DMS79 (cell line): ENCODE results near the gene SEC23IP.

Experiments used
- DNase-seq: peaks from one replicate; lab custom pipeline; 2025; lab: John Stamatoyannopoulos, UW

SEC23IP gene

GRCh38 chr10:119940487-119940886 is 48.0 kb downstream of the SEC23IP start:
- DNase-seq, result no peak

- DNase-seq, result no peak
These were observed 50.4 kb downstream of the SEC23IP start for GRCh38 chr10:119942973-119943372.

GRCh38 chr10:119945805-119946204 is 53.3 kb downstream of the SEC23IP start:
- no peak for DNase-seq

GRCh38 chr10:119947300-119947699 is 54.8 kb downstream of the SEC23IP start:
- no peak for DNase-seq

- no peak for DNase-seq
These were observed 64.9 kb downstream of the SEC23IP start for GRCh38 chr10:119957451-119957850.

- DNase-seq, result no peak
These were observed 70.3 kb downstream of the SEC23IP start for GRCh38 chr10:119962837-119963236.

GRCh38 chr10:119967066-119967465 is 74.5 kb downstream of the SEC23IP start:
- no peak for DNase-seq

- DNase-seq, result no peak
These were observed 77.1 kb downstream of the SEC23IP start for GRCh38 chr10:119969609-119970008.

GRCh38 chr10:119970107-119970506 is 77.6 kb downstream of the SEC23IP start:
- no peak for DNase-seq

- no peak for DNase-seq
These were observed 78.4 kb downstream of the SEC23IP start for GRCh38 chr10:119970963-119971362.

- no peak for DNase-seq
These were observed 80.8 kb downstream of the SEC23IP start for GRCh38 chr10:119973281-119973680.

- DNase-seq, result no peak
These were observed 83.9 kb downstream of the SEC23IP start for GRCh38 chr10:119976421-119976820.

GRCh38 chr10:119980956-119981750 is 88.6 kb downstream of the SEC23IP start:
- DNase-seq, result no peak

GRCh38 chr10:119981826-119982225 is 89.3 kb downstream of the SEC23IP start:
- DNase-seq, result no peak

- no peak for DNase-seq
These were observed 95.8 kb downstream of the SEC23IP start for GRCh38 chr10:119988333-119988732.

- DNase-seq, result no peak
These were observed 97.4 kb downstream of the SEC23IP start for GRCh38 chr10:119989966-119990365.

GRCh38 chr10:119991066-119991465 is 98.5 kb downstream of the SEC23IP start:
- DNase-seq, result no peak

GRCh38 chr10:119991816-119992215 is 99.3 kb downstream of the SEC23IP start:
- DNase-seq, result no peak
